HG02610 (cell line): ENCODE results near the gene TAS1R2.

Experiments
- ATAC-seq: cut with Tn5 transposase; IDR thresholded peaks from one replicate; pipeline ENCODE4 v1.9.1; 2021; ENCODE audit warnings: mild to moderate bottlenecking, moderate library complexity; ENCODE audit not compliant: unreplicated experiment

The TAS1R2 gene

DNA sequence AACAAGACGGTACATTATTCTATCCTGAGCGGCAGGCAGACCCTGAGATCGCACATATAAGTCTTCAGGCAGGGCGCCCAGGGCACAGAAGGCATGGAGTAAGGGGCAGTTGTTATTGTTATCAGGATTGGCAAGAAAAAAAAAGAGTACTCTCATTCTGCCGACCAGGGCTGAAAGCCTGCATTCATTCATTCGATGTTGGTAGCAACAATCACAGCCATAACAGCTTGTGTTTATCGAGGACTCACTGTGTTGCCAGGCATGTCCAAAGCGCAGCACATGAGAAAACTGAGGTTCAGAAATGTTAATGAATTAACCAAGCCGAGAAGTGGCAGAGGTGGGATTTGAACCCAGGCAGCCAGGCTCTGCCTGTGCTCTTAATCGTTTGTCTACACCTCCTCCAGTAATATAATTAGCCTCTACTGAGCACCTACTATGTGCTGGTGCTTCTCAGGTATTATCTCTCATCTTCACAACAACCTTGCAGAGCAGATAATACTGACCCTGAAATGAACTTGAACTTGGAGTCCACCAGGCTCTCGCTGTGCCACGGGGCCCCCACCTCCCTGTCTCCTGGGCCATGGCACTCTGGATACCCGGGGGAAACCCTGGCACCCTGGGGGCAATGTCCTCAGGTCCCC lies 56.2 kb downstream of the TAS1R2 start:
- no peak for ATAC-seq

DNA sequence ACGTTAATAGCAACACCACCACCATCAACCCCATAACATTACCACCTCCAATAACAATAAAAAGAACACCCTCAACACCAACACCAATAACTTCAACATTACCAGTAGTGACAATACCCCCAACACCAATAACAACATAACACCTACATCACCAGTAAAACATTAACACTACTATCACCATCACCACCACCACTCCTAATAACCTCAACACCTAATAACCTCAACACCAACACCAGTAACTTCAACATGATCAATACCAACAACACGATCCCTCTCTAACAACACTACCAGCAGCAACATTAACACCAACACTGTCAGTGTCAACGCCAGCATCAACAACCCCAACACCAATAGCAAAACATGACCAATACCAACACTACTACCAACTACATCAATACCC lies 57.2 kb downstream of the TAS1R2 start:
- no peak for ATAC-seq

DNA sequence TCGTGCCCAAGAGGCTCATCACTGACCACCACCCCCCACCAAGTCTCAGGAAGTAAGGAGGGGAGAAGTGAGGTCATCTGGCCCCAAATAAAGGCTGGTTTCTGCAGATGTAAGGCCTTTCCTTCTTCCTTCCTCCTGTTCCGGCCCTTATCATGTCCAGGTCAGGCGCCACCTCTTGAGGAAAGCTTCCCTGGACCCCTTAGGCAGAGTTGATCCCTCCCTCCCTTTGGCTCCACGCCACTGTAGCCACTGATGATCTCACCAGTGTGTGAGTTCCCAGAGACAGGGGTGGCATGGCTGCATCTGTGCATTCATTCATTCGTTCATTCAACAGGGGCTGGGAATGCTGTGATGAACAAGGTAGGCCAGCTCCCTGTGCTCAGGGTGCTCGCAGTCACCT lies 59.2 kb downstream of the TAS1R2 start:
- no peak for ATAC-seq

DNA sequence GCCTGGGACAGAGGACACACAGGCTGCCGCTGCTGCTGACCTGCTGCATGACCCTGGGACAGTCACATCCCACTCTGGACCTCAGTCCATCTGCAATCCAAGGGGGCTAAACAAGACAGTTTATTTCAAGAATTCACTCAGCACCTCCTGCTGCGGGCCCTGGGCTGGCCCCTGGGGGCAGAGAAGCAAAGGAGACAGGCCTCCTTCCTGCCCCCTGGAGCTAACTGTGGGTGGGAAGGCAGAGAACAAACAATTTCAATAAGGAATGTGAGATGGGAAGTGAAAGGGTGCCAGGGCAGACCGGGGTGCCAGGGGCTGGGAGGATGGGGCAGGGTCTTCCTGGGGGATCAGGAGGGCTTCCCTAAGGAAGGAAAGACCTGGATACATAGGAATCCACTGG lies 60.0 kb downstream of the TAS1R2 start:
- no peak for ATAC-seq

DNA sequence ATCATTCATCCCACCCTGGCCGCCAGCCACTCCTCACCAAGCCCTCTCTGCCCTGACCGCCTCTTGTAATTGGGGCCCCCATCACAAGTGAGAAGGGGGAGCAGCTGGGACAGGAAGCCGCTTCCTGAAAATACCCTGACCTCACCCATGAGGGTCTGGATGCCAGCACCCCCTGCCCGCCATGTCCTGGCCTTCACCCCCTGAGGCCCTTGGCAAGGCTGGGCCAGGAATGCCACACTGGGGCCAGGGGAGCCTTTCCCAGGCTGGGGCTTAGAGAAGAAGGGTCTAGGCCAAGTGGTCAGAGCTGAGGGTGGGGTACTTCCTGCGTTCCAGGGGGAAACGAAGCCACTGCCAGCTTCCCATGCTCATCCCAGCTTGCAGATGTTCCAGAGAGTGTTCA lies 60.5 kb downstream of the TAS1R2 start:
- no peak for ATAC-seq

DNA sequence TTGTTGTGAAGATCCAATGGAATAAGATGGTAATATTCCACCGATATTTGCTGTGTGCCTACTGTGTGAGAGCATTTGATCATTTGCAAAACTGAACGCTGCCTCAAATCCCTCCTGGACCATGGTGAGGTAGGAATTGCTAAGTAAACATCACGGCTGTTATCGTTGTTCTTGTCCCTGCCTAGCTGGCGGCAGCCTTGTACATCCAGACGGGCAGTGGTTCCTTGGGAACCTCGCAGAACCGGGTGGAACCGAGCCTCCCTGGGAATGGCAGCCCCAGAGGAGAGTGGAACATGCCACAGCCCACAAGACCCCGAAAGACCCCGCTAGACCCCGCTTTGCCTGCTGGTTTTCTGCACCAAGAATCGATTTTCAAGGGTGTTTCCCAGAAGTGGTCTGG lies 60.9 kb downstream of the TAS1R2 start:
- no peak for ATAC-seq

DNA sequence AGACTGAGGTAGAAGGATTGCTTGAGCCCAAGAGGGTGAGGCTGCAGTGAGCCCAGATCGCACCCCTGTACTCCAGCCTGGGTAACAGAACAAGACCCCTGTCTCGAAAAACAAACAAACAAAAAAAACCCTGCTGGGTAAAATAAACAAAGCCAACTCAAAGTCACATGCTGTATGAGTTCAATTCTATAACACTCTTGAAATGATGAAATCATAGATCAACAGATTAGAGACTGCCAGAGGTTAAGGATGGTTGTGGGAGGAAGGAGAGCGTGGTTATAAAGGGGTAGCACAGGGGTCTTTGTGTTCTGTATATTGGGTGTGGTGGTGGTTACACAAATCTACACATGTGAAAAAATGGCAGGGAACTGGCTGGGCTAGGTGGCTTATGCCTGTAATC lies 62.5 kb downstream of the TAS1R2 start:
- no peak for ATAC-seq

DNA sequence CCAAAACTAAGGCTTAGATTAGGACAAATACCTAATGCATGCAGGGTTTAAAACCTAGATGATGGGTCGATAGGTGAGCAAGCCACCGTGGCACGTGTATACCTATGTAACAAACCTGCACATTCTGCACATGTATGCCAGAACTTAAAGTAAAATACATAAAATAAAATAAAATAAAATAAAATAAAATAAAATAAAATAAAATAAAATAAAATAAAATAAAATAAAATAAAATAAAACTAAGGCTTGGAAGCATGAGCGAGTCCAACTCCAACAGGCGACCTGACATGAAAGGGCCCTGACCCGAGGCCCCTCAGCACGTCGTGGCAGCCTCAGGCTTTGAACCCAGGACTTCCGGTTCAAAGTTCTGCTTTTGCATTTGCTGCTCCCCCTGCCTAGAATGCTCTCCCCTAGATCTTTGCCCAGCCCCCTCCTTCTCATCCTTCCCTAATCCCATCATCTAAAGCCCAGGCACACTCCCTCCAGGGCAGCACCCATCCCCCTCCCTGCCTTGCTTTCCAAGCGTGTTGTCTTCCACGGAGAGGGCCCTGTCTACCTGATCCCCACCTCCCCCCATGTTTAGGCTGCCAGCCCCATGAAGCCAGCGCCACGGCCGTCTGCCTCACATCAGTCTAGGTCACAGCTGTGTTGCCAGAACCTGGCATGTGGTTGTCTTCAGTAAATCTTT lies 64.3 kb downstream of the TAS1R2 start:
- ATAC-seq = no peak

DNA sequence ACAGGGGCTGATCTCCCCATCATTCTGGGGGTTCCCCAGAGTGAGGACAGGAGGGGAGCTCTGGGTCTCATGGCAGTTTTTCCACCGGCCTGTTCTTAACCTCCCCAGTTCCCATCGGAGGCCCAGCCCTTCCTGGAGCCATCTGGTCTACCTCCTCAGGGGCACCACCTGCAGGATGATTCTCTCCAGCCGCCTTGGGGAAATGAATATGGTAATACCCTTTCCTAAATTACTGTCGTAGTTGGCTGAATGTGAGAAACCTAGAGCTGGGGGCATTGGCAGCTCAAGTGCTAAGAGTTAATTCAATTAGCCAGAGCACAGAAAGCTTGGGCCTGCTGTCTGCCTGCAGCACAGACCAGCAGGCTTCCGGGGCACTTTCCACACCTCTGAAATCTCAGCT lies 64.9 kb downstream of the TAS1R2 start:
- ATAC-seq = no peak

DNA sequence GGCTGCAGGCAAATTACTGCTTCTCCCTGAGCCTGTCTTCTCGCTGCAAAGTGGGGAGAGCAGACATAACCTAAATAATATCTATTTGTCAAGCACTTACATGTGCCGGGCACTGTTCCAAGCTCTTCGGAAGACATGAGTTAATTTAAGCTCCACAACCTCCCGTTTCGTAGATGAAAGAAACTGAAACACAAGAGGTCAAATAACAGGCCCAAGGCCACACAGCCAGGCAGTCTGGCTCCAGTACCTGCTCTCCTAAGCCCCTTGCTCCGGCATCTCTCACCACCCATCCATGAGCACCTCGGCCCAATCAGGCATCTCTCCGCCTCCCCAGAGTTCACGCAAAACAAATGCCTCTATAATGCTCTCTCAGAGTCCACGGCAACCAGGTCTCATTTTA lies 65.4 kb downstream of the TAS1R2 start:
- no peak for ATAC-seq

DNA sequence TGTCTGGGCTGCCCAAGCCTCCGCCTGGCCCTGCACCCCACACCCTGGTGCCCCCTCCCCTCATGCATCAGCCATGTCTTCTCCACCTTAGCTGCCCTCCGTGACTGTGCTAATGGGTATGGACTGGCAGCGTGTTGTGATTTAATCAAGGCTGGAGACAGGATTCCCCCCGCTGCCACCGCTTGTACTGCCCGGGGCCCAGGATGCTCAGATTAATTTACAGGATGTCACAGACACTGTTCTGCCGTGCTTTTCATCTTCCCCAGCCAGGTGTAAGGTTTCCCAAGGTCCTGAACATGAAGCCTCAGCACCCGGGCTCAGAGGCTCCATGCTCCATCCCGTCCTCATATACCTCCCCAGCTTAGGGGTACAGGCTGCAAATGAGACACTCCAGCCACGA lies 66.3 kb downstream of the TAS1R2 start:
- ATAC-seq = no peak

DNA sequence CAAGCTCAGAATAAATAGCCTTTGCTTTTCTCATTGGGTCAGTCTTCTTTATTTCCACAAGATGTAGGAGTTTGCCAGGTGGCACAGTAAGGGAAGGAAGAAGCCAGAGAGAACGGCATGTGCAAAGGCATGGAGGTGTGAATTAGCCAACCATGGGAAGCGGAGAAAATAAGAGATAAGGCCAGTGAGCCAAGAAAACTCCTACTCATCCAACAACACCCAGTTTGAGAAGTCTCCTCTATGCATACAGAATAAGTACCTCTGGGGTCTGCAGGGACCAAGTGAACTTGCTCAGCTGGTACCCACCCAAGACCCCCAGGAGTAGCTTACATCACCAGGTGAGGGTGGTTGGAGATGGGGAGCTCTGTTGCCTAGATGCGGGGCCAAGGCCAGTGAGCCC lies 66.7 kb downstream of the TAS1R2 start:
- no peak for ATAC-seq
